Panc1 (cell line): Measurements from ENCODE around the gene SLC2A11. TPM values are rescaled to one million over a fixed set of nuclear protein-coding genes. Genes with fewer than 3 reads are reported as not detected.

Experiments
- ATAC-seq: fragments of 200-7000 bp; cut with Tn5 transposase; 2 replicates; pipeline ENCODE4 v1.9.1; 2020; ENCODE audit warnings: mild to moderate bottlenecking, moderate library complexity
- BruUV-seq: library from RNA; stranded (reverse); fragments of 400-500 nt; replicated peaks from 2 replicates; lab custom pipeline; 2021; lab: Mats Ljungman, UMichigan
- CTCF ChIA-PET: fragments of 300-600 bp; sonication (Branson Sonifier 250); formaldehyde crosslinking; loops from one replicate; lab custom pipeline; 2022; ENCODE audit warnings: antibody characterized with exemption; lab: Charles Lee
- POLR2A ChIA-PET: fragments of 300-600 bp; sonication (Branson Sonifier 250); formaldehyde crosslinking; loops from one replicate; lab custom pipeline; 2022; ENCODE audit warnings: antibody characterized with exemption; lab: Charles Lee
- DNase-seq: peaks from one replicate; pipeline ENCODE4 v3.0.0-alpha.2; 2010; ENCODE audit warnings: low read depth, low spot score
- H3K27ac ChIP-seq: 2 replicates; pipeline ENCODE4 v1.5.1; 2011; ENCODE audit warnings: mild to moderate bottlenecking, low read length, inconsistent platforms
- H3K27me3 ChIP-seq: fragments of 200-500 bp; sonication (Bioruptor generic); 2 replicates; pipeline ENCODE4 v1.6.0; 2014; ENCODE audit warnings: low read length, inconsistent platforms; ENCODE audit not compliant: control insufficient read depth, insufficient read depth
- H3K36me3 ChIP-seq: fragments of 200-500 bp; sonication (Bioruptor generic); 2 replicates; pipeline ENCODE4 v1.5.1; 2014; ENCODE audit warnings: inconsistent platforms, mild to moderate bottlenecking, low read length, moderate library complexity; ENCODE audit not compliant: control insufficient read depth, insufficient read depth
- H3K4me1 ChIP-seq: 2 replicates; pipeline ENCODE4 v1.5.1; 2011; ENCODE audit warnings: inconsistent platforms, mild to moderate bottlenecking, low read length, moderate library complexity; ENCODE audit not compliant: control insufficient read depth, insufficient read depth
- H3K4me3 ChIP-seq, 2 experiments: 2 replicates each; pipeline ENCODE4 v1.5.1; 2011 to 2012; ENCODE audit warnings: low read depth in 2 of 2, low read length in 2 of 2, mild to moderate bottlenecking in 2 of 2, inconsistent platforms in 1 of 2, moderate library complexity in 1 of 2
- H3K9me3 ChIP-seq: fragments of 200-500 bp; sonication (Bioruptor generic); 2 replicates; pipeline ENCODE4 v1.5.1; 2014; ENCODE audit warnings: low read depth, mild to moderate bottlenecking, inconsistent platforms, low read length, moderate library complexity; ENCODE audit not compliant: control insufficient read depth, insufficient read depth
- CTCF ChIP-seq: fragments of 450-650 bp; IDR thresholded peaks from 2 replicates; pipeline ENCODE4 v1.5.1; 2017; ENCODE audit warnings: mild to moderate bottlenecking
- POLR2AphosphoS5 ChIP-seq: IDR thresholded peaks from 2 replicates; pipeline ENCODE4 v1.6.1; 2012; ENCODE audit warnings: mild to moderate bottlenecking, low read depth, low read length, moderate library complexity
- REST ChIP-seq, 2 experiments: IDR thresholded peaks; 2 replicates each; pipeline ENCODE4 v1.6.1; 2011 to 2012; ENCODE audit warnings: low read depth in 2 of 2, control low read depth in 1 of 2, low read length in 1 of 2, mild to moderate bottlenecking in 1 of 2, moderate library complexity in 1 of 2; ENCODE audit not compliant: insufficient read depth in 1 of 2
- SIN3A ChIP-seq: IDR thresholded peaks from 2 replicates; pipeline ENCODE4 v1.6.1; 2012; ENCODE audit warnings: low read depth, mild to moderate bottlenecking, low read length, moderate library complexity, borderline replicate concordance; ENCODE audit not compliant: insufficient read depth
- TCF7L2 ChIP-seq: IDR thresholded peaks from 2 replicates; pipeline ENCODE4 v1.6.1; 2011; ENCODE audit warnings: mild to moderate bottlenecking, low read depth, low read length, inconsistent platforms
- in situ Hi-C: cut with HindIII; loops from 2 replicates; pipeline ENCODE4 v1.10.0; 2016; ENCODE audit warnings: low sequenced_read_pairs, low pct_unique_long_range_greater_than_20kb
- intact Hi-C: fragments of 100-400 bp; cut with micrococcal nuclease; formaldehyde crosslinking; loops from one replicate; pipeline ENCODE4 v1.10.0; 2022; ENCODE audit not compliant: unreplicated experiment
- total RNA-seq: library from RNA; stranded (reverse); gene quantifications from one replicate; pipeline ENCODE4 v1.2.1, GENCODE V29; 2021; ENCODE audit not compliant: unreplicated experiment

The SLC2A11 gene
- total RNA-seq, 1 experiment from 2014 or later: 33.8 TPM

DNA sequence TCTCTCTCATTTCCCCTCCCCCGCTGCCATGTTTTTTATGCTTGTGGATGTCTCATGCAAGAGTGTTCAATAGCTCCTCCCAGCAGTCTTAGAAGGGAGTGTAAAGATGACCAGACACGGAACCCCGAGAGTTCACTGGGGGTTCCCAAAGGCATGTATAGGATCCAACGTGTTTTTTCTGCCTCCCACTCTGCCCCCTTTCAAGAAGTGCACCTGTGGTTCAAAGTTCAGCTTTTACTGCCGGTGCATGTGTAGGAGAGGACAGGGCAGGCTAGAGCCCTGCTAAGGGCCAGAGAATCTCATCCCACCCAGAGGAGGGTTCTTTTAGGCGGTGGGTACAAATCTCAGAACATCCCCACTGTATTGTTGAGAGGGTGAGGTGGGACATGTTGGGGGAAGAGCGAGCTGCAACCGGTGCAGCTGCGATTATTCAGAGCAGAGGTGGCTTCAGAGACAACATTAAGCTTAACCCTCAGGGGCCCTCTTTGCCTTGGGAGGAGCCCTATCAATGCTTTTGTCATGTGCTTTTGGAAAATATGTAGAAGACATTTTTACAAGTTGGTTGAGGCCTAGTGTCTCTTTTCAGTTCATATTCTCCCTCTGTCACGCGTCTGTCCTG lies 51.0 kb downstream of the SLC2A11 start:
- TF ChIP-seq TCF7L2 (no peak), REST (IDR thresholded peaks at IDR 0.05; ENCODE audit: insufficient read depth in 1 of 2, low read depth in 2 of 2, low read length in 1 of 2) (no peak), CTCF (no peak), SIN3A (no peak), POLR2AphosphoS5 (no peak)
- Histone ChIP-seq H3K36me3 (no peaks in the 10 kb centered on the region), H3K27ac (no peak overlapping the region), H3K4me1 (no peaks in the 10 kb centered on the region; the same call in 1 of the 2 replicates), H3K4me3 (no peak overlapping the region), H3K9me3 (no peaks in the 10 kb centered on the region), H3K27me3 (no peaks in the 10 kb centered on the region)
- POLR2A ChIA-PET: no interaction called here
- BruUV-seq: no TSS peak
- intact Hi-C loops (no loop called here), in situ Hi-C loops (no loop called here)
- CTCF ChIA-PET: interaction anchor here (0.5 kb wide), 2 partner anchors 20 to 51 kb away, joined by 4 to 5 read pairs; partner anchors contain the start of gene SLC2A11
- no peak for ATAC-seq
- no peak for DNase-seq

- intact Hi-C loops: no loop called here
- Histone ChIP-seq H3K9me3 (no peaks in the 10 kb centered on the region), H3K4me3 (no peak overlapping the region), H3K36me3 (no peaks in the 10 kb centered on the region), H3K27ac (no peak overlapping the region), H3K27me3 (no peaks in the 10 kb centered on the region), H3K4me1 (no peaks in the 10 kb centered on the region; the same call in 1 of the 2 replicates)
- no peak for TF ChIP-seq CTCF
- no peak for TF ChIP-seq POLR2AphosphoS5
- TF ChIP-seq TCF7L2: no peak
- no peak for TF ChIP-seq REST (IDR thresholded peaks at IDR 0.05; ENCODE audit: insufficient read depth in 1 of 2, low read depth in 2 of 2, low read length in 1 of 2)
- no peak for TF ChIP-seq SIN3A
- DNase-seq (no peak), ATAC-seq (no peak)
- in situ Hi-C loops: no loop called here
- no TSS peak for BruUV-seq
- ChIA-PET CTCF (interaction anchor here (0.5 kb wide), 1 partner anchor 52 kb away, joined by 5 read pairs; the partner anchor contains the start of gene SLC2A11), POLR2A (interaction anchor here (0.7 kb wide), 2 partner anchors 11 to 550 kb away, joined by 3 to 4 read pairs; no protein-coding TSS in a partner anchor)
Measured at GRCh38 chr22:23909296-23909898, 51.7 kb downstream of the SLC2A11 start.
